Measurements from ENCODE around the gene KLRC1. TPM values are rescaled to one million over a fixed set of nuclear protein-coding genes. Genes with fewer than 3 reads are reported as not detected.

KLRC1 gene
- total RNA-seq, 1 experiment from 2014 or later, result not detected

DNA sequence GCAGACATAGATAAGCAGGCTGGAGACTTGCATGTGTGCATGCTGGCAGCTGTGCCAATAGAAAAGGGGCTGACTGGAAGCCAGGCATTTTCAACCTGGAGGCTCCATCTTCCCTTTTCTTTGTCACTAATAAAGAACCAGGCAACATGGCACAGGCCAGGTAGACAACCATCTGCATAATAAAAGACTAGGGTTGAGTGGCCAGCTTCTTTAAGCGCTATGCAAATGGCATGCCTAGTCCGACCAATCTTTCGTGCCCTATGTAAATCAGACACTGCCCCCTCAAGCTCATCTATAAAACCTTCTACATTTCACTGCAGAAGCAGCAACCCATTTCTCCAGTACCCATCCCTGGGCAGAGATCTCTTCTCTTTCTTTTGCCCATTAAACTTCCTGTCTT lies 4.6 kb upstream of the KLRC1 start:
- DNase-seq (ENCODE audit: low spot score) (no peak), ATAC-seq (peak; percentile 99)
- H3K27me3 Mint-ChIP-seq (ENCODE audit: low read depth), result no peaks in the 10 kb centered on the region
- peaks cover 56% of the 10 kb centered on the region for H3K9me3 Mint-ChIP-seq
- ChIA-PET CTCF (interaction anchor here (0.6 to 1.1 kb wide), 2 partner anchors 24 to 46 kb away, joined by 3 to 4 read pairs; no protein-coding TSS in a partner anchor), POLR2A (no interaction called here)
- no peak overlapping the region for H3K27ac Mint-ChIP-seq
- H3K4me3 Mint-ChIP-seq, result no peak overlapping the region
- TF ChIP-seq IRF2 (CRISPR knock-in tag; IDR thresholded peaks at IDR 0.05; ENCODE audit: borderline replicate concordance, low read depth), result no peak
- TF ChIP-seq ZNF232 (CRISPR knock-in tag; IDR thresholded peaks at IDR 0.05), result no peak
- TF ChIP-seq, protein P1, sequence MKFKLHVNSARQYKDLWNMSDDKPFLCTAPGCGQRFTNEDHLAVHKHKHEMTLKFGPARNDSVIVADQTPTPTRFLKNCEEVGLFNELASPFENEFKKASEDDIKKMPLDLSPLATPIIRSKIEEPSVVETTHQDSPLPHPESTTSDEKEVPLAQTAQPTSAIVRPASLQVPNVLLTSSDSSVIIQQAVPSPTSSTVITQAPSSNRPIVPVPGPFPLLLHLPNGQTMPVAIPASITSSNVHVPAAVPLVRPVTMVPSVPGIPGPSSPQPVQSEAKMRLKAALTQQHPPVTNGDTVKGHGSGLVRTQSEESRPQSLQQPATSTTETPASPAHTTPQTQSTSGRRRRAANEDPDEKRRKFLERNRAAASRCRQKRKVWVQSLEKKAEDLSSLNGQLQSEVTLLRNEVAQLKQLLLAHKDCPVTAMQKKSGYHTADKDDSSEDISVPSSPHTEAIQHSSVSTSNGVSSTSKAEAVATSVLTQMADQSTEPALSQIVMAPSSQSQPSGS (CRISPR knock-in tag; IDR thresholded peaks at IDR 0.05; ENCODE audit: borderline replicate concordance, low read depth), result no peak
- no peak for TF ChIP-seq ZNF121 (CRISPR knock-in tag; IDR thresholded peaks at IDR 0.05)
- TF ChIP-seq ZNF219 (CRISPR knock-in tag; IDR thresholded peaks at IDR 0.05; ENCODE audit: borderline replicate concordance), result no peak
- TF ChIP-seq JUN (CRISPR knock-in tag; IDR thresholded peaks at IDR 0.05), result no peak
- TF ChIP-seq, protein P2, sequence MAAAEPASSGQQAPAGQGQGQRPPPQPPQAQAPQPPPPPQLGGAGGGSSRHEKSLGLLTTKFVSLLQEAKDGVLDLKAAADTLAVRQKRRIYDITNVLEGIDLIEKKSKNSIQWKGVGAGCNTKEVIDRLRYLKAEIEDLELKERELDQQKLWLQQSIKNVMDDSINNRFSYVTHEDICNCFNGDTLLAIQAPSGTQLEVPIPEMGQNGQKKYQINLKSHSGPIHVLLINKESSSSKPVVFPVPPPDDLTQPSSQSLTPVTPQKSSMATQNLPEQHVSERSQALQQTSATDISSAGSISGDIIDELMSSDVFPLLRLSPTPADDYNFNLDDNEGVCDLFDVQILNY (CRISPR knock-in tag; IDR thresholded peaks at IDR 0.05), result no peak
- TF ChIP-seq, protein P3, sequence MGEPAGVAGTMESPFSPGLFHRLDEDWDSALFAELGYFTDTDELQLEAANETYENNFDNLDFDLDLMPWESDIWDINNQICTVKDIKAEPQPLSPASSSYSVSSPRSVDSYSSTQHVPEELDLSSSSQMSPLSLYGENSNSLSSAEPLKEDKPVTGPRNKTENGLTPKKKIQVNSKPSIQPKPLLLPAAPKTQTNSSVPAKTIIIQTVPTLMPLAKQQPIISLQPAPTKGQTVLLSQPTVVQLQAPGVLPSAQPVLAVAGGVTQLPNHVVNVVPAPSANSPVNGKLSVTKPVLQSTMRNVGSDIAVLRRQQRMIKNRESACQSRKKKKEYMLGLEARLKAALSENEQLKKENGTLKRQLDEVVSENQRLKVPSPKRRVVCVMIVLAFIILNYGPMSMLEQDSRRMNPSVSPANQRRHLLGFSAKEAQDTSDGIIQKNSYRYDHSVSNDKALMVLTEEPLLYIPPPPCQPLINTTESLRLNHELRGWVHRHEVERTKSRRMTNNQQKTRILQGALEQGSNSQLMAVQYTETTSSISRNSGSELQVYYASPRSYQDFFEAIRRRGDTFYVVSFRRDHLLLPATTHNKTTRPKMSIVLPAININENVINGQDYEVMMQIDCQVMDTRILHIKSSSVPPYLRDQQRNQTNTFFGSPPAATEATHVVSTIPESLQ (CRISPR knock-in tag; IDR thresholded peaks at IDR 0.05), result no peak
- TF ChIP-seq, protein P4, sequence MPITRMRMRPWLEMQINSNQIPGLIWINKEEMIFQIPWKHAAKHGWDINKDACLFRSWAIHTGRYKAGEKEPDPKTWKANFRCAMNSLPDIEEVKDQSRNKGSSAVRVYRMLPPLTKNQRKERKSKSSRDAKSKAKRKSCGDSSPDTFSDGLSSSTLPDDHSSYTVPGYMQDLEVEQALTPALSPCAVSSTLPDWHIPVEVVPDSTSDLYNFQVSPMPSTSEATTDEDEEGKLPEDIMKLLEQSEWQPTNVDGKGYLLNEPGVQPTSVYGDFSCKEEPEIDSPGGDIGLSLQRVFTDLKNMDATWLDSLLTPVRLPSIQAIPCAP (CRISPR knock-in tag; IDR thresholded peaks at IDR 0.05), result no peak
- TF ChIP-seq, protein P5, sequence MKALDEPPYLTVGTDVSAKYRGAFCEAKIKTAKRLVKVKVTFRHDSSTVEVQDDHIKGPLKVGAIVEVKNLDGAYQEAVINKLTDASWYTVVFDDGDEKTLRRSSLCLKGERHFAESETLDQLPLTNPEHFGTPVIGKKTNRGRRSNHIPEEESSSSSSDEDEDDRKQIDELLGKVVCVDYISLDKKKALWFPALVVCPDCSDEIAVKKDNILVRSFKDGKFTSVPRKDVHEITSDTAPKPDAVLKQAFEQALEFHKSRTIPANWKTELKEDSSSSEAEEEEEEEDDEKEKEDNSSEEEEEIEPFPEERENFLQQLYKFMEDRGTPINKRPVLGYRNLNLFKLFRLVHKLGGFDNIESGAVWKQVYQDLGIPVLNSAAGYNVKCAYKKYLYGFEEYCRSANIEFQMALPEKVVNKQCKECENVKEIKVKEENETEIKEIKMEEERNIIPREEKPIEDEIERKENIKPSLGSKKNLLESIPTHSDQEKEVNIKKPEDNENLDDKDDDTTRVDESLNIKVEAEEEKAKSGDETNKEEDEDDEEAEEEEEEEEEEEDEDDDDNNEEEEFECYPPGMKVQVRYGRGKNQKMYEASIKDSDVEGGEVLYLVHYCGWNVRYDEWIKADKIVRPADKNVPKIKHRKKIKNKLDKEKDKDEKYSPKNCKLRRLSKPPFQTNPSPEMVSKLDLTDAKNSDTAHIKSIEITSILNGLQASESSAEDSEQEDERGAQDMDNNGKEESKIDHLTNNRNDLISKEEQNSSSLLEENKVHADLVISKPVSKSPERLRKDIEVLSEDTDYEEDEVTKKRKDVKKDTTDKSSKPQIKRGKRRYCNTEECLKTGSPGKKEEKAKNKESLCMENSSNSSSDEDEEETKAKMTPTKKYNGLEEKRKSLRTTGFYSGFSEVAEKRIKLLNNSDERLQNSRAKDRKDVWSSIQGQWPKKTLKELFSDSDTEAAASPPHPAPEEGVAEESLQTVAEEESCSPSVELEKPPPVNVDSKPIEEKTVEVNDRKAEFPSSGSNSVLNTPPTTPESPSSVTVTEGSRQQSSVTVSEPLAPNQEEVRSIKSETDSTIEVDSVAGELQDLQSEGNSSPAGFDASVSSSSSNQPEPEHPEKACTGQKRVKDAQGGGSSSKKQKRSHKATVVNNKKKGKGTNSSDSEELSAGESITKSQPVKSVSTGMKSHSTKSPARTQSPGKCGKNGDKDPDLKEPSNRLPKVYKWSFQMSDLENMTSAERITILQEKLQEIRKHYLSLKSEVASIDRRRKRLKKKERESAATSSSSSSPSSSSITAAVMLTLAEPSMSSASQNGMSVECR (CRISPR knock-in tag; IDR thresholded peaks at IDR 0.05; ENCODE audit: borderline replicate concordance), result no peak
- H3K4me1 Mint-ChIP-seq, result peaks cover 17% of the 10 kb centered on the region
- H3K36me3 Mint-ChIP-seq, result peaks cover 29% of the 10 kb centered on the region

DNA sequence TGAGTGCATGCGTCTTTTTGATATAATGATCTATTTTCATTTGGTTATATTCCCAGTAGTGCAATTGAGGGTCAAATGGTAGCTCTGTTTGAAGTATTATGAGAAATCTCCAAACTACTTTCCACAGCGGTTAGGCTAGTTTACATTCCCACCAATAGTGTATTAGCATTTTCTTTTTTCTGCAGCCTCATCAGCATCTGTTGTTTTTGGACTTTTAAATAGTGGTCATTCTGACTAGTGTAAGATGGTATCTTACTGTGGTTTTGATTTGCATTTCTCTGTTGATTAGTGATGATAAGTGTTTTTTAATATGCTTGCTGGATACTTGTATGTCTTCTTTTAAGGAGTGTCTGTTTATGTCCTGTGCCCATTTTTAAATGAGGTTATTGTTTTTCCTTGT lies 3.7 kb upstream of the KLRC1 start:
- ChIA-PET CTCF (interaction anchor here (0.6 kb wide), 1 partner anchor 11 kb away, joined by 3 read pairs; no protein-coding TSS in a partner anchor), POLR2A (no interaction called here)
- ATAC-seq (no peak), DNase-seq (ENCODE audit: low spot score) (no peak)
- Mint-ChIP-seq H3K4me3 (no peak overlapping the region), H3K27me3 (ENCODE audit: low read depth) (no peaks in the 10 kb centered on the region), H3K27ac (no peak overlapping the region), H3K36me3 (peaks cover 29% of the 10 kb centered on the region), H3K4me1 (peaks cover 17% of the 10 kb centered on the region), H3K9me3 (peaks cover 49% of the 10 kb centered on the region)
- TF ChIP-seq SMAD3 (CRISPR knock-in tag; IDR thresholded peaks at IDR 0.05; ENCODE audit: borderline replicate concordance) (no peak), ZBTB21 (CRISPR knock-in tag; IDR thresholded peaks at IDR 0.05; ENCODE audit: borderline replicate concordance) (no peak), SP1 (CRISPR knock-in tag; conservative IDR thresholded peaks at IDR 0.05) (no peak), ESRRA (CRISPR knock-in tag; IDR thresholded peaks at IDR 0.05; ENCODE audit: borderline replicate concordance) (no peak), IRF2 (CRISPR knock-in tag; IDR thresholded peaks at IDR 0.05; ENCODE audit: borderline replicate concordance, low read depth) (no peak)
- TF ChIP-seq, protein P4 (CRISPR knock-in tag; IDR thresholded peaks at IDR 0.05), result no peak

All from WTC11 (cell line).